Coronary artery (tissue), 2 donors: ENCODE results near the gene DUSP19.

ENCODE experiments used
- DNase-seq: peaks from one replicate; pipeline ENCODE4 v3.0.0-alpha.2; 2017; ENCODE audit warnings: low spot score
- H3K27ac ChIP-seq, 2 donors: fragments of 200-600 bp; sonication (generic); one replicate each; pipeline ENCODE4 v1.5.1; 2016 to 2019
- H3K4me3 ChIP-seq: fragments of 200-600 bp; sonication (generic); 2 replicates; pipeline ENCODE4 v1.5.1; 2016; ENCODE audit warnings: mild to moderate bottlenecking, moderate library complexity
- CTCF ChIP-seq: fragments of 200-600 bp; sonication (generic); IDR thresholded peaks from one replicate; pipeline ENCODE4 v1.5.1; 2019; ENCODE audit warnings: antibody characterized with exemption

The DUSP19 gene

GRCh38 chr2:183078464-183079138 lies at the start of gene DUSP19:
TSS of gene DUSP19 (plus strand) at chr2:183078747. CDS start at chr2:183078934, 187 bp downstream.
- peak within 1 kb of the TSS; percentile 81 for H3K4me3 ChIP-seq
- peak; percentile 92 for DNase-seq
- no peak for TF ChIP-seq CTCF
- peak within 1 kb of the TSS; percentile 71 to 92 for H3K27ac ChIP-seq

GRCh38 chr2:183029219-183029618 lies 49.3 kb upstream of the DUSP19 start:
- no peak for TF ChIP-seq CTCF
- H3K27ac ChIP-seq = no peak overlapping the region
- DNase-seq = no peak
- no peak overlapping the region for H3K4me3 ChIP-seq

- Histone ChIP-seq H3K4me3 (no peak overlapping the region), H3K27ac (peak overlapping the region in 1 of 2 donors; percentile 23)
- DNase-seq = no peak
- no peak for TF ChIP-seq CTCF
These were observed 46.4 kb upstream of the DUSP19 start for GRCh38 chr2:183031911-183032794.

- Histone ChIP-seq H3K27ac (peak overlapping the region in 1 of 2 donors; percentile 7), H3K4me3 (no peak overlapping the region)
- no peak for DNase-seq
- no peak for TF ChIP-seq CTCF
These were observed 44.6 kb upstream of the DUSP19 start for GRCh38 chr2:183033951-183034350.

- Histone ChIP-seq H3K4me3 (peak overlapping the region; percentile 10), H3K27ac (no peak overlapping the region)
- TF ChIP-seq CTCF = no peak
- DNase-seq = no peak
These were observed 43.7 kb upstream of the DUSP19 start for GRCh38 chr2:183034806-183035205.

- TF ChIP-seq CTCF = no peak
- peak overlapping the region; percentile 90 for H3K4me3 ChIP-seq
- H3K27ac ChIP-seq = peak overlapping the region in 1 of 2 donors; percentile 15
- no peak for DNase-seq
These were observed 43.1 kb upstream of the DUSP19 start for GRCh38 chr2:183035298-183035953.
